Suppressor macrophage (primary cell): ENCODE results near the gene FYN.
"Not testable (repeated sequence)": the region's sequence is repeated elsewhere in the genome, so short reads cannot be mapped to it uniquely, and the experiment has no call there.

Source experiments
- DNase-seq, 4 experiments: peaks; one replicate each; pipeline ENCODE4 v3.0.0-alpha.2; 2020 to 2022

The FYN gene

DNA sequence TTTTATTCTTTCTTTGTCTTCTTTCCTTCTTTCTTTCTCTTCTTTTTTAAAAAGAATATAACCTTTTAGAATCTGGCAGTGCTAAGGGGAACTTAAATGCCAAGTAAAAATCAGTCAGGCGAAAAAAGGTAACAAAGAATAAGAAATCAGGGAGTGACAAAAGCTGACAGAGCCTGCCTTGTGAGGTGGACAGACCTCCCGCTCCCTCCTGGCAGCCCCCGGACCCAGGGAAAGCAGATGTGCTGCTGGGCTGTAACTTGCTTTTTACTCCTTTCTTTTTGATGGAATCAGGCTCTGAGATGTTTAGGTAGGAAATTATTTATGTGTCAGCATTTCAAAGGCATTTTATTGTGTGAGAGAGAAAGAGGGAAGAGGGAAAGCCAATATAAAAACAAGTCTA is 172.1 kb downstream of the FYN start:
- DNase-seq, result no peak

DNA sequence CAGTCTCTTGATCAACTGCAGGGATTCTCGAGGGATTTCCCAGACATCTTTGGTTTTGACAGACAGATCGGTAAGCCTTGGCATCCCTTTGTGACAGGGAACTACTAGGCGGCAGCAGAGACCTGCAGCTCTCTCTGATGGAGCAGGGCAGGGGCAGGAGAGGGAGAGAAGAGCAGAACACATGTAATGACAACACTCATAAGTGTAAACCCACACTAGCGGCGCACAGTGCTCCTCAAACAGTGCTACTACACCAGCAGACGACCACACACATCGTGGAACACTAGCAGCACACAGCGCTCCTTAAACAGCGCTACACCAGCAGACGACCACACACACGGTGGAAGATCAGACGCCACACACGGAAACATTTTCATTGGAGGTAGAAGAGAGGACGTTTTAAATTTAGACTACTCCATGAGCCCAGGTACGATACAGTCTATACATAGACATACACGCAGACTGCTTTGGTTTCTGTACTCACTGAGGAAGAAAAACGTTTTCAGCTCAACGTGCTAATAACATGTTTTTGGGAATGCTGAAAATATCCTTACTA is 173.0 kb downstream of the FYN start:
- no peak for DNase-seq

DNA sequence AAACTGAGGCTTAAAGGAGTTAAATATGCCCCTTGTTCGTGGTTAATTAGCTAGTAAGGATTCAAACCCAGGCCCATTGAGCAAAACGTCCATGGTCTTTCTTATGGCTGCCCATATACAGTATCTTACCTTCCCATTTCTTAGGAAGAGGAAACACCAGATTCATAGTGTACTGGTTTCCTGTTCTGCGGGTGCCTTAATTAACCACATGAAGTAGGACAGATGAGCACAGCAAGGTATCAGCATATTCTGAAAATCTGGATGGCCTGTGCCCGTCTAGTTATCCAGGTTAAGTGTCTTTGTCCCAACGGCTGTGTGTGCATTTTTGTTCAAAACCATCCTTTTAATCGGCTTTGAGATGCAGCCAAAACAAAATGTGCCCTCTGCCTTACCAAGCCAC is 174.1 kb downstream of the FYN start:
- DNase-seq, result no peak

DNA sequence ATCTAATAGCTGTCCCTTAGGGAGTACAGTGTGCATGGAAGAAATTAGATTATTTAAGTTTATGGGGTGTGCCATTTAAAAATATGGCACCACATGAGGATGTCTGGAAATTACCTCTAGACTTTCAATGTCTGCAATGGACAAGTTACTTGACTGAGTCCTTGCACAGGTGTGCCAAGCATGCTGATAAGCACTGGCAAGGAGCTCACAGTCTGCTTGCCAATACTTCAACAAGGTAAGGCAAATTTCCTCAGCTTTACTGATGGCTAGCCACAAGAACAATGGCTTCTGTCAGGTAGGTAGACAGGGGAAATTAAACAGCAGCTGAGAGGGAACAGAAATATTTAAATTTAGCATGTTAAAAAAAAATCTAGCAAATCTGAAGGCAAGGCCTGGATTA is 176.4 kb downstream of the FYN start:
- DNase-seq, result no peak

DNA sequence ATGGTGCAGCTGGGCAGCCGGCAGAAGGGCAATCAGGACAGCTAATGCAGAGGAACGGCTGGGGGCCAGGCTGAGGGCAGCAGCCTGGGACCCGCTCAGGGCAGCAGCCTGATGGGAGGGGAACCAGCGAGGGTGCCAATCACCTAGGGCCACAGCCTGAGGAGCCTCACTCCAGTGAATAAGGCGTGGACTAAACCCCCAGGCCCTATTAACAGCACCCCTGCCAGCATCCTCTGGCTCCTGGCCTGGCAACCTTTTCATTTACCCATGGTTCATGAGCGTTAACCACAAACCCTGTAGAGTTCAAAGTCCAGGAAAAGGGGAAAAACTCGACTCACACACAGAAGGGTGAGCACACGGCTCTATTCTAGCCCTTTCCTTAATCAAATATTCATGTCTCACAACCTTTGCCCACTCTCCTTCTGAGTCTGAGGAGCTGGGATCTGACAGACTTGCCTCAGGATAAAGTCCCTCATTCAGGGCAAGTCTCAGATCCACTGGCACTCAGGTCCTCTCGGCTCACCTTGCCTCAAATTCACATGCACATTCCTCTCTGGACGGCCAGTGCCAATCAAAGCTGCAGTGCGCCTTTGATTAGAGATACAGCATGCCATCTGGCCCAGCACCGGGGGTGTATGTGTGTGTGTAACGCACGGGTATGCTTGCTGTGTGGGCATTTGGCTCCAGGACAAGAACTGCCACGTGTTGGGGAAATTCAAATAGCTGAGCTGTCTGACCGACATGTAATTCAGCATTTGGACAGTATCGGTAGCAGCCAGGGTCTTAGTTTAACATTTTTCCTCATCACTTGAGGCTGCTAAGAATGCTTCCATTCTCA is 180.7 kb downstream of the FYN start:
- DNase-seq, result no peak

DNA sequence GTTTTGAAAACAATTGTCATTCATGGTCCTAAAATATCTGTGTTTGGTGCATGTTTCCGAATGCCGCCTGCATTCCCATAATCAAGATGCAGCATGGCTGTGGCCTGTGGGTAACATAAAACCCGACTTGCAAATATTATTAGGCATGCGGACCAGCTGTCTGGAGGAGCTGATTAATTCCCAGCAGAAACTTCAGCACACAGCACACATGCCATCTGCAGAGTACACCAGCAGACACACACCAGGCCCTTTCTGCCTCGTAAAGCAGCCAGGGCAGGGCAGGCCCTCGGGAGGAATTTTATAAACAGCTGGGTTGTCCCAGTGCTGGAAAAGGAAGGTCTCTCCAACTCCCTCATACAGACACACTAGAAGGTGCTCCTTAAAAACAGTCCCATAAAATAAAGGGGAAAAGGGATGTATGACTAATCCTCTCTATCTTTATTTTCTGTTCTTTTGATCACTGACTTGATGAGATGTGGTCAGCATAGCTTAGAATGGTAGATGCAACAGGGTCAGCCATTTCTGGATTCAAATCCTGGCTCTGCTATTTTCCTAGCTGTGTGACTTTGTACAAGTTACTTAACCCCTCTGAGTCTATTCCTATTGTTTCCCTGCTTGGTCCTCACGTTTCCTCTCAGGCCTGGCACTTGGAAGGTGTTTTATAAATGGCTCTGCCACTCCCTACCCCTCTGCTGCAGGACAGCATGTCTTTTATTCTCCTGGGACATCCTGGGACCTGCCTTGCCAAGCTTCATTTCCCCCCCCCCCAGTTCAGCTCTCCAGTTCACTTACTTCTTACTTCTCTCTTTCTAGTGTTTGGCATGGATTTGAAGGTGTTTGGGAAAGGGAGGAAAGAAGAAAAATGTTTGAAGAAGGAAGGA is 181.7 kb downstream of the FYN start:
- no peak for DNase-seq

DNA sequence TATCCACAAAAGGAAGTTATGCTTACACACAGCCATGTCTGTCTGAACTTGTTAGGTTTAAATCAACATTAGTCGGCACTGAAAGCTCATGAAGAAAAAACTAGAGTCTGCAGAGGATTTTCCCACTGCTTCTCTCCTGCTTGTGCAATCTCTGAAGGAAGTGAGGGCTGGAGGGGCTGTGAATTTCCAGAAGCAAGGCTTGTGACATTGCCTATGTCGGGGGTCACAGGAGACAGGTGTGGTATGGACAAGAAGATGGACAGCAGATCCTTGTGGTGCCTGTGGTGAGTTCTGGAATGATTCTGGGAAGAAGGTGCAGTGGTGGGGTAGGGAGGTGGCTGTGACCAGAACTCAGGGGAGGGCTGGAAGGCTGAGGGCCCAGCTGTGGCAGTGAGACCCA is 183.3 kb downstream of the FYN start:
- DNase-seq, result no peak

DNA sequence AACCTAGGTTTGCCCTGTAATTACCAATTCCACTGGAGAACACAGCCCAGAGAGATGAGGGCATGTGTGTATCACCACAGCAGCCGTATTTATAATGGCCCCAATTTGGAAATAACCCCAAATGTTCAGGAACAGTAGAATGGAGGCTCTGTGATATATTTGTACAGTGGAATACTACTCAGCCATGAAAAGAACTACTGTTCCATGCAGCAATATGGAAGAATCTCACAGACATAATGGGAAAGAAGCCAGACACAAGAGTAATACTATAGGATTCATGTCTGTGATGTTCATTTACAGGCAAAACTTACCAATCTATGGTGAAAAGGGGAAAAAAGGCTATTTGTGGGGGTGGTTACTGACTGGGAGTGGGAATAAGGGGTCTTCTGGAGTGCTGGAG is 183.8 kb downstream of the FYN start:
- DNase-seq, result no peak

DNA sequence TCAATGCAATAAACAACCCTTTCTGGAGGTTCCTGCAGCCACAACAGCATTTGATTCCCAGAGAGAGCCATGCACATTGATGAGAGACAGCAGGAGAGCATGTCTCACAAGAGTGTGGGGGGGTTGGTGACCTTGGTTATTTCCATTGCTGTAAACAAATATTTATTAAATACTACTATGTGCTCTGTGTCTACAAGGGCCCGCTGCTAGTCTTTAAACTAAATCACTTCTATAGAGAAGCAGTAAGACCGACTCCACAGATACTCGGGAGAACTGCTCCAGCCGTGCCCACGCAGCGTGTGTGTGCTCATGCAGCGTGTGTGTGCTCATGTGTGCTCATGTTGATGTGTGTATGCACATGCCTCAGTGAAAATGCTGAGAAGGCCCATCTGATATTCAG is 184.9 kb downstream of the FYN start:
- no peak for DNase-seq

DNA sequence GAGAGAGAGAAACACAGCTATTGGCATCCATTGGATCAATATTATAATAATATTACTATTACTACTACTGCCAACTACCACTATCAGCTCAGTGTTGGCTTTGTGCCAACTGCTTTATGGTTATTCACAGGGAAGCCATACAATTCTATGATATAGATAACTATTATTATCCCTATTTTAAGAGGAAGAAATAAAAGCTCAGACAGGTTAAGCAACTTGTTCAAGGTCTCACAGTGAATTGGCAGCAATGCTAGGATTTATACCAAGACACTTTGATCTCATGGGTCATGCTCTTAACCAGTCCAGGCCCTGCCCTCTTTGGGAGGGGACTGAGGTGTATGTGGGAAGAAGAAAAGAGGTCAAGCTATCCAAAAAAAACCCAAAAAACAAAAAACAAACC is 185.6 kb downstream of the FYN start:
- no peak for DNase-seq

DNA sequence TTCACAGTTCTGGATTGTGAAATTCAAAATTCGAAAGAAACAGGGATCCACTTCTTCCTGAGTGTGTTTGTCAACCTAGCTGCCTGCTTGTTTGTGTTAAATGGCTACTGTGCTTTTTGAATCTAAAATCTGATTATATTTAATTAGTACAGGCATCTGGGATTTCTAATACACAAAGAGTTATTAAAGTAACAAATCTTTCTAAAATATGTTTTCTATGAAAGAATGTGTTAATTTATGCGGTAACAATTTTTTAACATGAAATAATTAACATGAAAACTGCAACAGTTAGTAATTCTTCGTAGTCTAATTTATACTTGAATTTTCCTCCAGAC is 186.4 kb downstream of the FYN start:
- DNase-seq, result no peak

DNA sequence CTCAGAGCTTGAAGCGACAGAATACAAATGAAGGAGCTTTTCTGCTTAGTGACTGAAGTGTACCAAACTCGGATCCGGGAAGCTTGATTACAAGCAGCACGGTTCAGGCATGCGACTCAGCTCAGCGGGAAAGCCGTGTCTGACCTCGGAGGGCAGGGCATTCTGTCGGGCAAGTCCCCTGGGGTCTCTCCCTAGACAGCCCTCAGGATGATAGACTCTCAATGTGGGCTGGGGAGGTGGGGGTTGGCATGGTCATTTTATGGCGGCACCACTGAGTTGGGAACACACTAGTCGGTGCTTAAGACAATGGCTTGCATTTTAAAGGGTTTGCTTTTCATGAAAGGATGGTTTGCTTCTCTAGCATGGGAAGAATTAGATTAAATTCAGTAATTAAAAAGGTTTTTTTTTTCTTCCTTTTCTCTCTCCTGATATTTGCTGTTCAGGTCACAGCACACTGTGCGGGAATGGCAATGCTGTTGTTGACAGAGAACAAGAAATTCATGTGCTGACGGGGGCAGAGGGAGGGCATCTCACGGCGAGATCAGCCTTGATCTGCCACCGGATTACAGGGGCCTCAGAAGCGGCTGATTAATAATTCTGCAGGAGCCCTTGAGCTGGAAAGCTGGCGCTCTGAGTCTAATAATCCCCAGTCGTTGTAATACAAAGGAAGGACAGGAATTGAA is 186.9 kb downstream of the FYN start:
- DNase-seq, result no peak

DNA sequence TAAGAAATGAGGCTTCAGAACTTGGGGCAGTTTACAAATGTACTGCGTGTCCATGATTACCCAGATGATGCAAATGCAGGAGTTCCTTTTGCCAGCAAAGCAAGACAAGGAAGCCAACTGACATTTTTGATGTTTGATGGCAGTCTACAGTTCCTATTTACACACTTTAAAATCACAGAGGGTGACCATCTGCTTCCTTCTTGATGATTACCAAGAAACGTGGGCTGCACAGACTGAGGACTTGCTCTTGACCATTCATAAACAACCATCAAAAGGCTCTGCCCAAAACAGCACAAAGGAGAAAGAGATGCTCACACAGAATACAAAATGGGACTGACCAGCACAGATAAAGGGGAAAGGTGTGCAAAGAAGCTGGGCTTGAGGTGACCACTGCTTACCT is 187.7 kb downstream of the FYN start:
- peak in 2 of 4 experiments; percentile 12 to 14 for DNase-seq

DNA sequence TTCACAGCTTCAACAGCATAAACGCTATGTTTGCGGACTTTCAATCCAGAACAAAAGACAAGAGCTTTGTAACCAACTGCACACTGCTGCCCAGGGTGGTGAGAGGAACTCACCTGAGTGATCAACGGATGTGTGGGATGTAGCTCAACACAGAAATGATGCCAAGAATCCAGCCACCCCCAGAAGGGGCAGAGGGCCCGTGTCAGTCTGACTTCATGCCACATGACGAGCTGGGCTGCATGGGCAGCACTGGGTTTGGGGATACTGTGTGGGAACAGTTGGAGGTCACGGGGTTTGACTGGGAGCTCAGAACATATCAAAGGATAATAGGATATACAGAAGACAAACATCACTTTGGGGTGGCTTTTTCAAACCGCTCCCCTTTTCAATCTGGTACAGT is 188.2 kb downstream of the FYN start:
- no peak for DNase-seq

DNA sequence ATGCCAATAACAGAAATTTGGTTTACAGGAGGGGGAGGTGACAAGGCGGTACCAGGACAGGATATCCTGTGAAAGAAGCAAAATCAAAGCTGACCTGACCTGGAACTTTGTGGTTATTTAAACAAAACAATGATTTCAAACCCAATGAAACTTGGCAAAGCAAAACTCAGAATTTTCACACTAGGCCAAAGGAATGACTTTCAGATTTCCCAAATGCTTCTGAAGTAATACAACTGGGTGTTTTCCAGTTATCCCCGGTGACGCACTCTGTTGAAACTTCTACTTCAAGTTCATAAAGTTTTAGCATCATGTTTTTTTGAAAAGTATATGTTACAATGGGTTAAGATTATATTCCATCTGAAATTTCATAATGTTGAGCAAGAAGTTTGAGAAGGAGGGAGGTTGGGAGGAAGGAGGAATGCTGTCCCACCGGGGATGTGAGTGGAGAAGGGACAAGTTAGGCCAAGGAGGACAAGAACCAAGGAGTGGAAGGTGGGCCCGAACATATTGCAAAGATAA is 189.4 kb downstream of the FYN start:
- no peak for DNase-seq

DNA sequence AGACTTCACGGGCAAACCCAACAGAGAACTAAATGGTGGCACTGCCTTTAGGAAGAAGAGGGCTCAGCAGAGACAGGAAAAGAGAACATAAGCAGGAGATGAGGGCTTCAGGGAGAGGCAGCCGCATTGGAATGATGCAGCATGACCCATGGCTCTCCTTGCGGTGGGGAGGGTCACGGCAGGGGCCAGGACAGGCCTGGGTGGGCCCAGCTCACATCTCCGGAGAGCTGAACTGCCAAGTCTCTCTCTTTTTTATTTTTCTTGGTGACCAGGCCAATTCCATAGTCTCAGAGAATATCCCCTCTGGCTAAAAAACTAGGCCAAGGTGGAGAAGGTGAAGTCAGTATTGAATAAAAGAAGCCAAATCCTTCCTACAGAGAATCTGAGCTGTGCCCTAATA is 190.1 kb downstream of the FYN start:
- DNase-seq, result no peak

DNA sequence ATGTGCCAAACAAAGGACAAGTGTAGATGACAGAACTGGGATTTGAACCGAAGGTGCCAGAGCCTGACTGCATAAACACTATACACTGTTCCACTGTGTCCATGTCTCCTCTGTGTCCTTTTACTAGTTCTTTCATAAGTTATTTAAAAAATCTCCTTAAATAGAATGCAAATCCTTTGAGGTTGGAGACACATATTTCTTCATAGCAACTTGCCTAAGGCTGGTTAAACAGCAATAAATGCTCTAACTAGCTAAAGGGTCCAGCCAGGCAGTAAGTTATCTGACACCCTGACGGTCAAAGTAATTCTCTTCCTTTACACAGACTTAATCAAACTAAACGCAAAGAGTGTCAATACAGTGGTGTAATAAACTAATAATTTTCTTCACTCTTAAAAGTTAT is 191.4 kb downstream of the FYN start:
- DNase-seq, result no peak

DNA sequence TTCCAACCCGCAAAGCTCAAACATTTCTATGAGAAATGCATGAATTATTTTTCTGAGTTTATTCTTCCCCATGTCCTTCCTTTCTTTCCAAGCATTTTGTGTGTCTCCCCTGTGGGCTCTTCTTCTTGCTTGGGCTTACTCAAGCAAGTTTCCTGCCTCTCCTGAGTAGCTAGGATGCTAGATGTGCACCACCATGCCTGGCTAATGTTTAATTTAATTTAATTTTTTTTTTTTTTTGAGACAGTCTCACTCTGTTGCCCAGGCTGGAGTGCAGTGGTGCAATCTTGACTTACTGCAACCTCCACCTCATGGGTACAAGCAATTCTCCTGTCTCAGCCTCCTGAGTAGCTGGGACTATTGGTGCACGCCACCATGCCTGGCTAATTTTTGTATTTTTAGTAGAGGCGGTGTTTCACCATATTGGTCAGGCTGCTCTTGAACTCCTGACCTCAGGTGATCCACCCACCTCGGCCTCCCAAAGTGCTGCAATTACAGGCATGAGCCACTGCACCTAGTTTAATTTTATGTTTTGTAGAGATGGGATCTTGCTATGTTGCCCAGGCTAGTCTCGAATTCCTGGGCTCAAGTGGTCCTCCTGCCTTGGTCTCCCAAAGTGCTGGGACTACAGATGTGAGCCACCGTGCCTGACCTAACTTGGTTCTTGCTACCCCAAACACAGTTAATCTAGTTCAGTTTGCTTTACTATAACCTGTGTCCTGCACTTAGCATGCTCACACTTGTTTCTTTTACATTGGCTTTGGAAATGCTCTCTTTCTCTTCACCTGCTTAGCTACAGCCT is 192.2 kb downstream of the FYN start:
- DNase-seq, result not testable (repeated sequence)

DNA sequence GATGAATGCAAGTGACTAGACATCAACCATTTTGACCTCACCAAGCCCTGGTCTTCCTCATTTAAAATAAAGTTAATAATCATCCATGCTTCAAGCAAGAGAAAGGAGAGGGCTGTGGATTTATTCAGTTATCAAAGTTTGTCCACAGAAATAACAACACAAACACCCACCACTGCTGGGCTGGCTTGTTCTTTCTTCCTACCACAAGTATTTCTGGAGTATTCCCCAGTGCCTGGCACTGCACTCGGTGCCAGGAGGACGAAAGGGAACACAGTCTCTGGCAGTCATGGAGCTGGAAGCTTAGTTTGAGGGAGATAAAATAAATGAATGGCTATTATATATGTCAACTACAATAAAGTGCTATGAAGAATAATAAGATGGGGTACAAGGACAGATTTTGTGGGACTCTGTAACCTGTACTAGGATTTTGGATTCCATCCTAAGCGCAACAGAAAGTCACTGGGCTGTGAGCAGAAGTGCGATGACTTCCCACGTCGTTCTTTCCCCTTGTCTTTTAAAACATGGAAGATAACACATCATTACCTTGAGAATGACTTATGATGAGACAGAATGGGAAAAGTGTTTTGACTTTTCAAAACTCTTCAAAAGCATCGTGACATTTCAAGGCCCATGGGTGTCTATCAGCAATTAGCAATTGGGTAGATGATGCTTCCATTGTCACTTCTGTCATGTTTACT is 193.1 kb downstream of the FYN start:
- no peak for DNase-seq

DNA sequence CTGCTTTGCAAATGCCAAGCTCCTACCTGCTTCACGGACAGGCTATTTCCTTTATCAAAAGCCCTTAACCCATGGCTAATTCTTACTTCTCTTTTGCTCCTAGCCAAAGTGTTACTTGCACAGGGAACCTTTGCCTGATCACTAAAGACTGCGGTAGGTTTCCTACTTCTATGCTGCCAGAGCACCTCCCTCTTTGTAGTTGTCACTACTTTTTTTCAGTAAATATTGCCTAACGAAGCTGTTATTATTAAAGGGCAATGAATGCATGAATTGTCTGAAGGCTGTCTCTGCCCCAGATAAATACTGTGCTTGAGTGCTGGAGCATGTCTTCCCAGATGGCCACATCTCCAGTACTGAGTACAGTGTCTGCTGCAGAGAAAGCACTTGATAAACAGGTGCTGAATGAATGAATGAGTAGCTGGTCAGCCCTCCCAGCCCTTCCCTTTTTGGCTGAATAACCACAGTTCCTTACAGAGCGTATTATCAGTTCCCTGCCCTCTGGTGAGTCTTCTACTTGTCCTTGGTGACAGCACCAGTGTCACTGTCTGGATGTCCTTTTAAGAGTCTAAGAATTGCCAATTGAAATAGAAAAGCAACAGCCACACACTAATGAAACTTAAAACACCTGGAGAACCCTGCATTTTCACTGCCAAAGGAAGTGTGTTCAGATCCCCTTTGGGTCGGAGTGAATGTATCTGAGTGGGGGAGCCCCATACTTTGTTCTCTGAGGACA is 194.0 kb downstream of the FYN start:
- DNase-seq, result no peak
